ENCODE measurements around the gene NFIA.

Gene NFIA

GRCh38 chr1:61152469-61153105, 70.2 kb downstream of the NFIA start:
- DNase-seq (ENCODE audit: low read depth), result no peak

DNA sequence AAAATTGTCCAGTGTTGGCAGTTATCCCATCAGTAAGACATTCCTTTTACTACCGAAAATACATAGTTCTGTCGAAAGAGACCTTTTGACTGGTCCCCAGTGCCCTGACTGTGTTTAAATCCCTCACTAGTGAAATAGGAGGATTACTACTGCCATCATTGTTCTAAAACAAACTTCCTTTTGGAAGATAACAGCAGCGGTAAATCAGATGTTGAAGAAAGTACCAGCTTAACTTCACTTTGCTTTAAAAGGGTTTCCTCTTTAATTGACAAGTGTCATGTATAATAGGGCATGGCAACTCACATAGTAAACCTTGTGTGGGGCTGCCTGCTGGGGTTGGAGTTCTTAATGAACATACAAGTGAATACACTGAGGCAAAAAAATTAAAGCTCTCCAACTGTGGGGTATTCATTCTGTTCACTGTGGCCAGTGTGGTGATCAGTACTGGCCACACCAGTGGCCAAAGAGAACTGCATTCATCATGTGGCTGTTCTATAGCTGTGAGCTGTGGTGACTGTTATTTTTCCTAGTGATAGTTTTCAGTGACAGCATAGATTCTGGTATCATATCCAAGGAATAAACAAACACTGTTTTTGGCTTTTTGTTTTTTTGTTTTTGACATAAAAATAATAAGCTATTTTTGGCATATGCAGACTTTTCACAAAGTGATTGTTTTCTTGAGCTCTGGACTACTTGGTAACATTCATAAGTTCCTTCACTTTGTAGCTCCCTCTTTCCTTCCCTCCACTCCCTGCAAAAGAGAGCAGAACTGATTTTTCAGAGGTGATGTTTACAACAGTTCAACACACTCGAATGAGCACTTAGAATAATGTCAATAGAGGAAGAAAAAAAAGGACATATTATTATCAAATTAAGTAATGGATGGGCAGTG, 74.5 kb downstream of the NFIA start:
- DNase-seq (ENCODE audit: low read depth), result no peak

GRCh38 chr1:61157468-61157987, 75.2 kb downstream of the NFIA start:
- DNase-seq (ENCODE audit: low read depth), result peak; percentile 71

DNA sequence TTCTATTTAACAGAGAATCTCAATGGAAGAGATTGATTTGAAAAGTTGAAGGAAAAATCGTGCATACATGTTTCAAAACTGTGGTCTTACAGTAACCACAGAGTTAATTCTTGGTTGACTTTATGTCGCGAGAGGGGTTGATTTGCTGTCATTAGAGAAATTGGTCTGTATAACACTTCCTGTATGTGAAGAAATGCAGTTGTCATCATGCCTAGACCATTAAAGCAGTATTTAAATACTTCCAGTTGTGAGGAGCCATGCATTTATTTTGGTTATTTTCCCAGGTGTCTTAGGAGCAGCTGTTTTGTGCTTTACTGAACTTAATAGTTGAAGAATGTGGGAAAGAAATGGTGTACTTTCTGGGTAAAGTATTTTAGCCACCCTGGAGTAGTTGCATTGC, 76.2 kb downstream of the NFIA start:
- no peak for DNase-seq (ENCODE audit: low read depth)

DNA sequence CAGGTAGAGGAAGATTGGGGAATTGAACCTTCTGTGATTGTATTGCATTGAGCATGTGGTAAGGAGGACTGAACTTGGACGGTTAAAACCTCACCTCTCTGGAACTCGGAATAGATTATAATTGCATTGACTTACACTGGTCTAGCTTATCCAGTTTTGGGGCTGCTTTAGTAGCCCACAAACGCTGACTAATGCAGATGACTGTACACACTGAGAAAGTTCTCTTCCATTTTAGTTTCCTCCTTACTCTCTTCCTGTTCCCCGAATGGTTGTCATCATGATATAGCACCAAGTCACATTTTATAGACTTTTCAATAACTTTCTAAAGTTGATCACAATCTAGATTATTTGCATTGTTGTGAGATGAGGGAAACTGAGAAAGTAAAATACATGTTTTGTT, 78.2 kb downstream of the NFIA start:
- DNase-seq (ENCODE audit: low read depth), result no peak

- no peak for DNase-seq (ENCODE audit: low read depth)
Measured at GRCh38 chr1:61162520-61163258, 80.3 kb downstream of the NFIA start.

DNA sequence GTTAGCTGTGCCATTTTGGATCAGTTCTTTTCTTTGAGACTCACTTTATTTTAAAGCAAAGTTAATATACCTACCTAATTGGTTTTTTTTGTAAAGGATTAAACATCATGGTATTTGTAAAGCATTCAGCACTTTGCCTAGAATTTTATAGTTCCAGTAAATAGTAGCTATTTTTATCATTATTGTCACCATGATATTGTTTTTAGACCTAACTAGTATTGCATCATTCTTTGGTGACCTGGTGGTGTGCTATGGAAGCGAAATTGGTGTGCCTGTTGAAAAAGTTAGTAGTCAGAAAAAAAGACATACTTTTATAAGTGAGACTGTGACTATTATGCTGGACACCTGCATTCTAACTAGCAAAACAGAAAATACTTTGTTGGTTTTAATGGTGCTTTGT, 81.0 kb downstream of the NFIA start:
- no peak for DNase-seq (ENCODE audit: low read depth)

- DNase-seq (ENCODE audit: low read depth), result no peak
Measured at GRCh38 chr1:61165402-61165801, 83.0 kb downstream of the NFIA start.

- DNase-seq (ENCODE audit: low read depth), result no peak
Measured at GRCh38 chr1:61167309-61167708, 84.9 kb downstream of the NFIA start.

GRCh38 chr1:61169045-61169444, 86.7 kb downstream of the NFIA start:
- no peak for DNase-seq (ENCODE audit: low read depth)

GRCh38 chr1:61169634-61170033, 87.3 kb downstream of the NFIA start:
- no peak for DNase-seq (ENCODE audit: low read depth)

DNA sequence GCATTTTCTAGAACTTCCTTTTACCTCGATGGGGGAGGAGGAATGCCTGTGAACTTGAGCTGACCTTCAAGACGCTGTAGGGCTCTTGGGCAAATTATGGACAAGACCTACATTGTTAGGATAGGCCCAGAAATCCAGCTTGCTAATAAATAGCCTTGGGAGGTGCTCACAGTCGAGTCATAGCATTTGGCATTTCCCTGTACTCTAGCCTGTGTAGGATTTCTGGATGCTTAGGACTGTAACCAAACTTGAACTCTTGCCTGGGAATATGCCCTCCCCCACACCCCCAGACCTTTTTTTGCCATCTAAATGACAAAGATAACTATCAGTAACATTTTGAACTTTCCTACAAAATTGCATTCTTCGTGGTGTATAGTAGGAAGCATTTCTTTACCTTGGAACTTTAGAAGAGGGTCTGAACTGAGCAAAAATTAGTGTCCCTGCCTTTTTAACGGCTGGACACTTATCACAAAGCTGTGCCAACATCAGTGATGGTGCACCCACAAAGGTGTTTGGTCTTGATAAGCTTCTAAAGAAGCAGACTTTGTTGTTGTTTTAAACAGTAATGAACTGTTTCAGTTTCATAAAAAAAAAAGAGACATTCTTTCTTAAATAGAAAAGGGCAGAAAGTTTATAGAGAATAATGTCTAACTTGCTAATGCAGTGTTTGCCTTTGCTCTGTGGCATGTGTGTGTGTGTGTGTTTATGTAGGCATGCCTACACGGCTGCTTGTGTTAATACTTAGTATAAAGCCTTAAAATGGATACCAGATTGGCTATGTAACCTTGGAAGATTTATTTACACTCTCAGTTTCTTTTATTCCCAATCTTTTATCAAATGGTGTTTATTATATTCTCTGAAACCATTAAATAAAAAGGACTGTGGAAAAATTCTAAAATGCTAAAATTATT, 88.2 kb downstream of the NFIA start:
- DNase-seq (ENCODE audit: low read depth), result peak; percentile 26

GRCh38 chr1:61171346-61171745, 89.0 kb downstream of the NFIA start:
- DNase-seq (ENCODE audit: low read depth), result no peak

DNA sequence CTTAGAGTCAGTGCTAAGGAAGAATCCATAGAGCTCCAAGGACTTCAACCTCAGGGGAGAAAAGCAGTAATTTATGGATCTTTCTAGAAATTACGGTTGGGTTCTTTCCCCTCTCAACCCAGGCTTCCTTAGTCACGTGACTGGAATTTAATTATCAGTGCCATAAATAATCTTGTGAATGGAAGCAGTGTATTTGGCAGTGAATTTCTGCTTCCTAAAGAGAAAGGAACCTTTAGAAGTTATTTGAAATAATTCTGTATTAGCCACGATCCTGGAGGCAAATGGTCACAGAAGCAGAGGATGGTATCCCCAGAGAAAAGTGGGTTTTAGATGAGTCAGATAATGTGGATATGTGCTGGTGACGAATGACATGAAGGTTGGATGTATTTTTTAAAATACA, 89.6 kb downstream of the NFIA start:
- DNase-seq (ENCODE audit: low read depth), result no peak

DNA sequence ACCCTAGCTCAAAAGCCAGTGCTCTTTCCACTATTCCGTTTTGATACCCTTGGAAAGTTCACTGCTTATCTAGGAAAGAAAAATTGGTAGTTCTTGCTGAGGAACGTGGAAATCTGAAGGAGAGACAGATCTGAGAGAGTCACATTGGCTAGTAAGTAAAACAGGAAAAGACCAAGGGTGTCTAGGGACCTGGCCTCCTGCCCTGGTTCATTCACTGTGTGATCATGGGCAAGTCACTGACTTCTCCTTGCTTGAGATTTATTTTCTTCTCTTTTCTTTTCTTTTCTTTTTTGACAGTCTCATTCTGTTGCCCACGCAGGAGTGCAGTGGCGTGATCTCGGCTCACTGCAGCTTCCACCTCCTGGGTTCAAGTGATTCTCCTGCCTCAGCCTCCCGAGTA, 90.8 kb downstream of the NFIA start:
- no peak for DNase-seq (ENCODE audit: low read depth)

- no peak for DNase-seq (ENCODE audit: low read depth)
Measured at GRCh38 chr1:61174060-61174795, 91.9 kb downstream of the NFIA start.

DNA sequence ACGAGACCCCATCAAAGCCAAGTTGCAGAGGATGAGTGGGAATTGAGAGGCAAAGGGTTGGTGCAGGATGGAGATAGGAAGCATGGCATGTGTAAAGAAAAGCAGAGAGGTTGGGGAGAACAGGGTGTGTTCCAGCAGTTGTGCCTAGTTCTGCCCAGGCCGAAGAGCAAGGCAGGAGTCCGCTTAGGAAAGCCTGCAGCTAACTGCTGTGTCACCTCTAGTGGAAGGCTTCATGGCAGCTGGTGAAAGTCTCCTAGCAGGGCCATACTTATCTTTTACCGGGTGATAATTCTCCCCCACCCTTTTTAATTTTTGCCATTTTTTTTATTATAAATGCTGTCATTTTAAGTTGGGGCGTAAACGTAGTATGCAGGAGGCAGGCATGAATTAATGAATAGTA, 93.6 kb downstream of the NFIA start:
- DNase-seq (ENCODE audit: low read depth), result no peak

- DNase-seq (ENCODE audit: low read depth), result no peak
Measured at GRCh38 chr1:61181067-61182038, 99.0 kb downstream of the NFIA start.

- DNase-seq (ENCODE audit: low read depth), result peak; percentile 38
Measured at GRCh38 chr1:61182049-61182448, 99.7 kb downstream of the NFIA start.

DNA sequence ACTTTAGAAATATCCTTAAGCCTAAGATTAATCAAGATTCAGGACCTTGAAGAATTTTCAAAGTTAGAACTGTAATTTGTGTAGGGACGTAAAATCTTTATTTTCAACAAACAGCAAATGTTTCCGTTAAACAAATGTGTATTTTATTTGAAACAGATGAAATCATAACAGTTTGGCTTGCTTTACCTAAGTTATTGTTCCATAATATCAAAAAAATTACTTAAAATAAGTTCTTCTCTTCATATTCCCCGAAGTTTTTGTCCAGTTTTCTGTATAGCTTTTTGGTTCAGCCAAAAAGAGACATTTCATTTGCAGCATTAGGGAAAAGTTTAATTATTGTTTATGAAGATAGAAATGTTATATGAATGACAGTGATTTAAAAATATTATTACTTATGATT, 100.1 kb downstream of the NFIA start:
- DNase-seq (ENCODE audit: low read depth), result no peak

All from GM04503 (cell line).